C4-2B (cell line): ENCODE data around the gene RABEP2.

Experiments
- CTCF ChIP-seq: fragments of 450-650 bp; conservative IDR thresholded peaks from 2 replicates; pipeline ENCODE4 v1.5.1; 2017; ENCODE audit warnings: mild to moderate bottlenecking
- ZFX ChIP-seq: fragments of 450-650 bp; IDR thresholded peaks from 2 replicates; pipeline ENCODE4 v1.6.1; 2017

GRCh38 chr16:28918698-28919097, 6.3 kb downstream of the RABEP2 start:
- TF ChIP-seq CTCF (no peak), ZFX (no peak)
